SK-N-MC (cell line): Measurements from ENCODE around the gene KBTBD7.
"Not testable (repeated sequence)": the region's sequence is repeated elsewhere in the genome, so short reads cannot be mapped to it uniquely, and the experiment has no call there.

ENCODE experiments used
- DNase-seq: peaks from one replicate; pipeline ENCODE4 v3.0.0-alpha.2; 2011; ENCODE audit warnings: low read depth, low spot score
- H3K27ac ChIP-seq: fragments of 200-600 bp; sonication (generic); 2 replicates; pipeline ENCODE4 v1.5.1; 2016; ENCODE audit warnings: mixed run types
- H3K36me3 ChIP-seq: fragments of 200-600 bp; sonication (generic); 2 replicates; pipeline ENCODE4 v1.6.1; 2017; ENCODE audit warnings: antibody characterized with exemption, low read length, mixed read lengths; ENCODE audit not compliant: insufficient read depth
- H3K4me3 ChIP-seq: fragments of 200-600 bp; sonication (generic); 2 replicates; pipeline ENCODE4 v1.5.1; 2016
- H3K9ac ChIP-seq: fragments of 200-600 bp; sonication (generic); 2 replicates; pipeline ENCODE4 v1.8.0; 2017; ENCODE audit warnings: mixed run types, mixed read lengths; ENCODE audit not compliant: insufficient read length
- H3K9me3 ChIP-seq: fragments of 200-600 bp; sonication (generic); 2 replicates; pipeline ENCODE4 v1.6.1; 2017; ENCODE audit warnings: low read depth, mild to moderate bottlenecking, antibody characterized with exemption, low read length, moderate library complexity, mixed read lengths
- EZH2 ChIP-seq: fragments of 200-600 bp; sonication (generic); IDR thresholded peaks from one replicate; pipeline ENCODE4 v1.6.1; 2017; ENCODE audit warnings: antibody characterized with exemption
- FOXP2 ChIP-seq: optimal IDR thresholded peaks from 2 replicates; pipeline ENCODE3; 2011; ENCODE audit warnings: mild to moderate bottlenecking, moderate library complexity; ENCODE audit not compliant: insufficient read depth; ENCODE audit errors: extremely low read length, control extremely low read depth
- POLR2AphosphoS5 ChIP-seq: IDR thresholded peaks from 2 replicates; pipeline ENCODE4 v1.6.1; 2012; ENCODE audit warnings: mild to moderate bottlenecking, low read depth, low read length, borderline replicate concordance

KBTBD7 gene

DNA sequence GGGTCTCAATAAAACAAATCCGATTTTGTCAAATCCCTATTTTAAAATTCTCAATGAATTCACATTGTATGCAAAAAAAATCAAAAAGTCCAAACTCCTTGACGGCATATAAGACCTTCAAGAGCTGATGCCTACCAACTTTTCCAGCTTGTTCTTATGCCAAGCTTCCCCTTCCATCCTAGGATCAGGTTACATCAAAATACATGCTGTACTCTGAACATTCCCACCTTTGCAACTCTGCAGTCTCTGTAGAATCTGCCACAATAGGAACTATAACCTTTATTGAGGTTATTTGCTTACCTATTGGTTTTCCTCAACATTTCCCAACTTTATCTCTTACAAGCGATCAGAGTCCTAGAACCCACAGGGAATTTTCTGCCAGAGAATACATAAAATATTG lies 7.9 kb downstream of the KBTBD7 start:
- no peaks in the 10 kb centered on the region for H3K36me3 ChIP-seq
- no peak overlapping the region for H3K27ac ChIP-seq
- no peak for DNase-seq
- H3K9me3 ChIP-seq: no peaks in the 10 kb centered on the region
- no peak overlapping the region for H3K4me3 ChIP-seq
- H3K9ac ChIP-seq: no peak overlapping the region
- TF ChIP-seq EZH2: no peak
- no peak for TF ChIP-seq POLR2AphosphoS5
- TF ChIP-seq FOXP2: no peak

DNA sequence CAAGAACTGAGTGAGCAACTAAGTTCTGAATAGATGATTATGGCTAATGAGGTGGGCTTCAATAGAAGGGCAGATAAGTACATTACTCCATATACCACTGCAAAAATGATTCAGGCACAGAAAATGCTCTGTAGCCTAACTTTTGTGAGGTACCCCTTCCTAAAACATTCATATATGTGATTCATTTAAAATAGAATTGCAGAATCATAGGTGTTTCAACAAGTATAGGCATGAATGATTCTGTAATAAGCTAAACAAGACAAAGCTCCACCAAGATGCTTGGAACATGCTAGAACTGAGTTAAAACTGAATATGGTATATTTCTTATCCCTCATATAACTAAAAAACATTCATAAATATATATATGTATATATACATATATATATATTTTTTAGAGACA lies 12.1 kb downstream of the KBTBD7 start:
- Histone ChIP-seq H3K9ac (no peak overlapping the region), H3K4me3 (no peak overlapping the region), H3K27ac (no peak overlapping the region), H3K36me3 (no peaks in the 10 kb centered on the region), H3K9me3 (no peaks in the 10 kb centered on the region)
- no peak for TF ChIP-seq EZH2
- TF ChIP-seq POLR2AphosphoS5: no peak
- no peak for TF ChIP-seq FOXP2
- no peak for DNase-seq

- Histone ChIP-seq H3K9ac (no peak overlapping the region), H3K27ac (no peak overlapping the region), H3K9me3 (no peaks in the 10 kb centered on the region), H3K4me3 (no peak overlapping the region), H3K36me3 (no peaks in the 10 kb centered on the region)
- DNase-seq: no peak
- TF ChIP-seq FOXP2: no peak
- TF ChIP-seq POLR2AphosphoS5: no peak
- no peak for TF ChIP-seq EZH2
Observed at GRCh38 chr13:41179593-41180250, 14.6 kb downstream of the KBTBD7 start.

GRCh38 chr13:41178040-41178439 lies 16.3 kb downstream of the KBTBD7 start:
- TF ChIP-seq EZH2 (no peak), POLR2AphosphoS5 (no peak), FOXP2 (no peak)
- Histone ChIP-seq H3K4me3 (no peak overlapping the region), H3K36me3 (no peaks in the 10 kb centered on the region), H3K27ac (no peak overlapping the region), H3K9me3 (no peaks in the 10 kb centered on the region), H3K9ac (no peak overlapping the region)
- DNase-seq: no peak

DNA sequence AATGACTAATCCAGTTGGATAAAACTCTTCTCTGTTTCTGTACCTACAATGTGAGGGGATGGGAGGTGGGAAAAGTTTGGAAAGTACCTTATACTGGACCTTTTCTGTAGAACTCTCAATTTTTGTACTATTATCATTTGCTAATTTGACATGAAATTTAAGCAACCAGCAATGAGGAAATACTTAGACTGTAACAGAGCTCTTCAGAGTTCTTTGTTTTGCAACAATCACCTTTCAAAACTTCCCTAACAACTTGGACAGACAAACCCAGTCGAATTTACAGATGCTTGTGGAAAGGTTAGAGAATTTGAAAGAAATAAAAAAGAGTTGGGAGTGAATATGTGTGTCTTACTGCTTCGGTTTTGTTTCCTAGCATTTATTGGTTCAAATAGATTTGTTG lies 16.8 kb downstream of the KBTBD7 start:
- Histone ChIP-seq H3K4me3 (no peak overlapping the region), H3K36me3 (no peaks in the 10 kb centered on the region), H3K27ac (no peak overlapping the region), H3K9me3 (no peaks in the 10 kb centered on the region), H3K9ac (no peak overlapping the region)
- TF ChIP-seq EZH2 (no peak), POLR2AphosphoS5 (no peak), FOXP2 (no peak)
- no peak for DNase-seq

DNA sequence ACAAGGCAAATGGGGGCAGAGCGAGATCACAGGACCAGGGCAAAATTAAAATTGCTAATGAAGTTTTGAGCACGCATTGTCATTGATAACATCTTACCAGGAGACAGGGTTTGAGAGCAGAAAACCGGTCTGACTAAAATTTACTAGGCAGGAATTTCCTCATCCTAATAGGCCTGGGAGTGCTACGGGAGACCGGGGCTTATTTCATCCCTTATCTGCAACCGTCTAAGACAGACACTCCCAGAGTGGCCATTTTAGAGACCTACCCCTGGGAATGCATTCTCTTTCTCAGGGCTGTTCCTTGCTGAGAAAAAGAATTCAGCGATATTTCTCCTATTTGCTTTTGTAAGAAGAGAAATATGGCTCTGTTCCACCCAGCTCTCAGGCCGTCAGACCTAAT lies 18.8 kb downstream of the KBTBD7 start:
- not testable (repeated sequence) for H3K4me3 ChIP-seq, H3K36me3 ChIP-seq, H3K9ac ChIP-seq, H3K9me3 ChIP-seq, H3K27ac ChIP-seq, DNase-seq

DNA sequence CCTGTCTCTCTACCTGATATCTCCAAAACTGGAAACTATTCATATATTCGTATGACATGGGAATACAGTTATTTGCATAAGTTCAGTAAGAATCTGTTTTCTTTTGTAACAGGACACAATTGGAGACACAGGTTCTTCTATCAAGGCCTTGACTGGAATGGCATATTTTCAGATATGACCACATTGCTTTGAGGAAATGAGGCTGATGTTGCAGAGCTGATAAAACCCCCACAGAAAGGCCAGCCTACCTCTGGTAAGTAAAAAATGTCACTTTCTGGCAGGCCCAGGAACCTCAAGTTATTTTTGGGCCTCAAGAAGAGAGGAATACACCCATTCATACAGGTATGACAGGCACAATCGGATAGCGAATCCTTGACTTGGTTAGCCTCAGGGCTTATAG lies 32.2 kb downstream of the KBTBD7 start:
- no peak for DNase-seq
- TF ChIP-seq FOXP2 (no peak), EZH2 (no peak), POLR2AphosphoS5 (no peak)

GRCh38 chr13:41159174-41159573 lies 35.2 kb downstream of the KBTBD7 start:
- Histone ChIP-seq H3K9me3 (no peaks in the 10 kb centered on the region), H3K36me3 (no peaks in the 10 kb centered on the region), H3K4me3 (no peak overlapping the region), H3K9ac (no peak overlapping the region), H3K27ac (no peak overlapping the region)
- no peak for DNase-seq
- TF ChIP-seq FOXP2: no peak
- no peak for TF ChIP-seq POLR2AphosphoS5

More for the DNA sequence above, 32.2 kb downstream of the KBTBD7 start:
- no peak overlapping the region for H3K4me3 ChIP-seq
- H3K9me3 ChIP-seq: no peaks in the 10 kb centered on the region
- H3K27ac ChIP-seq: no peak overlapping the region
- H3K9ac ChIP-seq: no peak overlapping the region
- H3K36me3 ChIP-seq: no peaks in the 10 kb centered on the region

- H3K4me3 ChIP-seq: no peak overlapping the region
- no peak overlapping the region for H3K27ac ChIP-seq
- DNase-seq: no peak
- no peaks in the 10 kb centered on the region for H3K36me3 ChIP-seq
- TF ChIP-seq EZH2: no peak
- TF ChIP-seq POLR2AphosphoS5: no peak
- no peak for TF ChIP-seq FOXP2
- no peaks in the 10 kb centered on the region for H3K9me3 ChIP-seq
- no peak overlapping the region for H3K9ac ChIP-seq
Observed at GRCh38 chr13:41157048-41157717, 37.2 kb downstream of the KBTBD7 start.
